Neural cell (in vitro differentiated cells): ENCODE results near the gene TFDP1.

ENCODE experiments used
- POLR2AphosphoS5 ChIP-seq: IDR thresholded peaks from 2 replicates; pipeline ENCODE4 v1.6.1; 2012
- REST ChIP-seq: IDR thresholded peaks from 2 replicates; pipeline ENCODE4 v1.6.1; 2012; ENCODE audit warnings: borderline replicate concordance
- TF ChIP-seq, protein P1 (sequence below): fragments of 450-650 bp; IDR thresholded peaks from 2 replicates; pipeline ENCODE4 v1.5.1; 2014; ENCODE audit warnings: antibody characterized with exemption, mild to moderate bottlenecking, moderate library complexity; ENCODE audit not compliant: poor library complexity, severe bottlenecking

GRCh38 chr13:113564331-113565023, 20.1 kb upstream of the TFDP1 start:
- TF ChIP-seq, protein P1, sequence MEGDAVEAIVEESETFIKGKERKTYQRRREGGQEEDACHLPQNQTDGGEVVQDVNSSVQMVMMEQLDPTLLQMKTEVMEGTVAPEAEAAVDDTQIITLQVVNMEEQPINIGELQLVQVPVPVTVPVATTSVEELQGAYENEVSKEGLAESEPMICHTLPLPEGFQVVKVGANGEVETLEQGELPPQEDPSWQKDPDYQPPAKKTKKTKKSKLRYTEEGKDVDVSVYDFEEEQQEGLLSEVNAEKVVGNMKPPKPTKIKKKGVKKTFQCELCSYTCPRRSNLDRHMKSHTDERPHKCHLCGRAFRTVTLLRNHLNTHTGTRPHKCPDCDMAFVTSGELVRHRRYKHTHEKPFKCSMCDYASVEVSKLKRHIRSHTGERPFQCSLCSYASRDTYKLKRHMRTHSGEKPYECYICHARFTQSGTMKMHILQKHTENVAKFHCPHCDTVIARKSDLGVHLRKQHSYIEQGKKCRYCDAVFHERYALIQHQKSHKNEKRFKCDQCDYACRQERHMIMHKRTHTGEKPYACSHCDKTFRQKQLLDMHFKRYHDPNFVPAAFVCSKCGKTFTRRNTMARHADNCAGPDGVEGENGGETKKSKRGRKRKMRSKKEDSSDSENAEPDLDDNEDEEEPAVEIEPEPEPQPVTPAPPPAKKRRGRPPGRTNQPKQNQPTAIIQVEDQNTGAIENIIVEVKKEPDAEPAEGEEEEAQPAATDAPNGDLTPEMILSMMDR: no peak
- TF ChIP-seq POLR2AphosphoS5: no peak
- no peak for TF ChIP-seq REST
